ENCODE results near the gene PYGO2.
"Not testable (repeated sequence)": the region's sequence is repeated elsewhere in the genome, so short reads cannot be mapped to it uniquely, and the experiment has no call there.

The PYGO2 gene

DNA sequence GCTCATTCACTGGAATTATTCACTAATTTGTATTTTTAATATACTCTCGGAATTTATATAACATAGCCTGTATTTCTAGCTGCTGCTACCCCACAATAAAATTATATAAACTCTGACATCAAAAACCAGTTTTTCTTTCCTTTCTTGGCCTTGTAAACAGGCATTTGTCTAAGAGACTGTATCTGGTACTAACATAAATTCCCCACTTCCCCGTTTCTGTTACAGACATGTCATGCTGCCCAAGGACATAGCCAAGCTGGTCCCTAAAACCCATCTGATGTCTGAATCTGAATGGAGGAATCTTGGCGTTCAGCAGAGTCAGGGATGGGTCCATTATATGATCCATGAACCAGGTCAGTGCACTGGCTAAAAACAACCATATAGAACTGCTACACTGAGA lies 16.2 kb upstream of the PYGO2 start:
- DNase-seq = not testable (repeated sequence)

DNA sequence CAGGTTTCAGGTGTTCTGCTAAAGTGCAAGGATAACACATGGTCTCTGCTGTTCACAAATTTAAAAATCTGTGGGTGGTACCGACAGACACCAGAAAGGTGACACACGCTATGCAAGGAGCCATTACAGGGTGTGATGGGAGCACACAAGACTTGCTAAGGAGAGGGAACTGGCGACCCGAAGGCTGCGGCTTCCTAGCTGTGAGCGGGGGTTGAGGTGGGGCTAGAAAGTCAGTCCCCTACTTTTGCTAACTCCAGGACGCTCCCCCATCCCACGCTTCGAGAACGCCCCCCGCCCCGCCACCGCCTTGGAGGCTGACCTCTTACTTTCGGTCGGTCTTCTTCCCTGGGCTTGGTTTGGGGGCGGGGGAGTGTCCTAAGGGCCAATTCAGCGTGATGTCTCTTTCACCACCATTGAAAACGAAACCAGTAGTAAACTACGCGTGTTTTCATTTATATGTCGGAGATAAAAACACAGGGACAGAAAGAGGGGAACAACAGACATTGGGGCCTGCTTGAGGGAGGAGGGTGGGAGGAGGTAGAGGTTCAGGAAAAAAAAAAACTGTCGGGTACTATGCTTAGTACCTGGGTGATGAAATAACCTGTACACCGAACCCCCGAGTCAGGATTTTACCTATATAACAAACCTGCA lies 14.0 kb upstream of the PYGO2 start:
- DNase-seq = no peak

DNA sequence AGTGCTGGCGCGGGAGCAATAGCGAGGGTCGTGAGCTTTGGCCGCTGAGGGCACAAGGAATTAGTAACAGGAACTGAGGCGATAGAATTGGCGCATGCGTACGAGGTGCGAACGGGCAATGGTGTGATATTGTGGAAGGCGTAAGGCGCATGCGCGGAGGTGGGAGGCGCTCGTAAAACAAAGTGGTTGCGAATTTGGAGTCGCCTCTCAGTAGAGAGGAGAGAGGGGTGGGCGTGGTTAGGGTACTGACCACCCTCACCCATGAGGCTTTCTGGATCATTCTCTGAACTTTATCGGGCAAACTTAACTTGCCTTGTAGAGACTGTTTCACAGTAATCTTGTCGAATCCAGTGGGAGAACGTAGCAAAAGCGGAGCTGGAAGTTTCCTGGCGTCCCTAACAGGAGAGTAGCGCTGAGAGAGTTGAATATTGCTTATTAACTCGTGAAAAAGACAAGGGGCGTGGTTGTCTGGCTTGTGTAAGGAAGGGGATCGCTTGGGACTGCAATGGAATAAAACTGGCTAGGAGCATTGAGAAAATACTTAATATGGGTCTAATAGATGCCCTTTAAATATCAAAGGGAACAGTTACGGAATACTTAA lies 13.3 kb upstream of the PYGO2 start:
- peak; percentile 100 for DNase-seq

DNA sequence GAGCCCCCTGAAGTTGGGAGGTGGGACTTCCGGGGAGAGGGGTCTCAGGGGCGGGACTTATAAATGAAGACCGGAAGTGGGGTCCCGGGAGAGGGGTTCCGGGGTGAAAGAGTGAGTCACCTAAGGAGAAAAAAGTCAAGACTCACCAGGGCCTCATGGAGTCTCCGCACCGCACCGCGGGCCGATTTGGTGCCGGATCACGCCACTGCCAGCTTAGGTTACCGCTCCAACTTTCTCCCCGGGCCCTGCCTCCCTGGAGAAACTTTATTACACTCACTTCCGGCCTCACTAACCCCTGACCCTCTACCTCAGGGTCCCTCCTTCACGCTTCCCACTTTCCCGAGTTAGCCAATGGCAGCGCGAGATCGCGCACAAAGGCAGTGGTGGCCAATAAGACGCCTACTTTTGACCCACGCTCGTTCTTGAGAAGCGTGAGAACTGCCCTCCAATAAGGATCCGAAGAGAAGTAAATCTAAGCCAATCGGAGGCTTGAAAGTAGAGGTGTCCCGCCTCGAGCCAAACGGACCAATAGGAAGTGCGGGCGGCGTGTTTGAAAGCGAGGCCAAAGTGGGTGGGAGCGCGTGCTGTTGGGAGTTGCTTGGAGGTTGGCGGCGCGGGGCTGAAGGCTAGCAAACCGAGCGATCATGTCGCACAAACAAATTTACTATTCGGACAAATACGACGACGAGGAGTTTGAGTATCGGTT lies 12.7 kb upstream of the PYGO2 start, which contains the start of gene CKS1B:
Gene CKS1B (plus strand): TSS at position 580 of the 706 bp plus-strand sequence. CDS start 65 bp downstream, at position 645.
- DNase-seq = peak; percentile 100

GRCh38 chr1:154973344-154974101 lies 11.9 kb upstream of the PYGO2 start:
- peak; percentile 91 for DNase-seq

- peak; percentile 36 for DNase-seq
Measured at GRCh38 chr1:154972517-154973343, 11.1 kb upstream of the PYGO2 start.

DNA sequence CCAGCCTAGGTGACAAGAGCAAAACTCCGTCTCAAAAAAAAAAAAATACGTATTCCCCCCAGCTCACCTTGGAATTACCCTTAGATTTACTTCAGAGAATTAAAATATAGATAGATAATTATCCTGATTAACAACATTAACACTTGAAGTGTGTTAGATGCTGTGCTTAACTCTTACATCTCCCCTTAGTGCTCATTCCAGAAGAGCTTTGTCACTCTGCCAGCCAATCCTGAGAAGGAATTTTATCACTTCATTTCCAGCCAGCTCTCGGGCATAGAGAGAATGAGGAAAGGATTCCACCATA lies 10.6 kb upstream of the PYGO2 start:
- no peak for DNase-seq

DNA sequence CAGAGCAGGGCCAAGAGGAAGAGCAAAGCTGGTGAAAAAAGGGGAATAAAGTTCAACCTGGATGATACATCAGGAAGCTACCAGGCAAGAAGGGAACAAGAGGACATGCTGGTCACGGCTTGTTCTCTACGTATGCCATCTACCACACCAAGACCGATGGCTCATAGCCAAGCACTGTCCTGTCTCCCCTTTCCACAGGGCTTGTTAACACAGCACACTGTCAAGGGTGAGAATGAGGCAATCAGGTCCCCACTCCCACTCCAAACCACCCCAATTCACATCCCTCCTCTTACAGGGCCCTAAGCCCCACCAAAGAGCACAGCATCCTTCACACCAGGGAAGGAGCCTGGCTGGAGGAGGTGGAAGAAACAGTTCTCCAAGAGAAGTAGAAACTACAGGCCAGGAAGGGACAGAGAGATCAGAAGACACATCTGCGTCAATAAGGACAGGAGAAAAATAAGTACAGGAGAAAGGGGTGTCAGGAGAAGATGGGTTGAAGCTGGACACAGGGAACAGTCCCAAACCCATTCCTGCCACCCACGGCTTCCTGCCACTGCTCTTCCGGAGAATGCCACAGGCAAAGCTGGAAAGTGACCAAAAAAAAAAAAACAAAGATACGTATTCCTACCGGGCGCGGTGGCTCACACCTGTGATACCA lies 9.9 kb upstream of the PYGO2 start:
- peak; percentile 65 for DNase-seq

DNA sequence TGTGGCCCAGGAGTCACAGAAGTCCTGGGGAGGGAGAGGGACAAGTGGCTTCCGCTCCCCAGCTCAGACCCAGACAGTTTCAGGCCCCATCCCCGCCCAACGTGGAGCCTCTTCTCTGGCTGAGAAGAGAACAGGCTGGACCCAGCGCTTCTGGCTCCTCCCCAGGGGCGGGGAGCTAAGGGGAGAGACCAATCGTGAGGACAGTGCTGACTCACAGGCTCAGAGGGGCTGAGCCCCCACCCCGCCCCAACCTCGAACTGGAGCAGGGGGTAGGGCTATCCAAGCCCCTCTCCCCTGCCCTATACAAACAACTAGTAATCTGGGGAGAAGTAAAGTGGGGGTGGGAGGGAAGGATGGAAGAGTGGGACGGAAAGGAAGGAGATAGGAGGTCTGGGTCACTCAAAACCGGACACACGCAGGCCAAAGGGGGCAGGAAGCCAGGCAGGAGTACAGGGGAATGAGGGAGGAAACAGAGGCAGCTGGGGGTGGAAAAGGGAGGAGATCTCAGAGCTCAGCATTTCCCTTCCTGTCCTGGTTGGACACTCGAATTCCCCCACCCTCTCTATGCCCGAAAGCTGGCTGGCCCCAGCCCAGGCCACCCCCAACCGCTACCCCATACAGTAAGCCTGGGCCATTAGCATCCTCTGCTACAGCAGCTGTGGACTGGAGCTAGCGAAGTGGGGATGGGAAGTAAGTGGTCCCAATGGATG lies 9.2 kb upstream of the PYGO2 start, which contains the start of gene SHC1:
Gene SHC1 (minus strand): TSS at position 117 of the 710 bp plus-strand sequence. CDS start 221 bp downstream, outside the sequence.
- DNase-seq = peak; percentile 95

DNA sequence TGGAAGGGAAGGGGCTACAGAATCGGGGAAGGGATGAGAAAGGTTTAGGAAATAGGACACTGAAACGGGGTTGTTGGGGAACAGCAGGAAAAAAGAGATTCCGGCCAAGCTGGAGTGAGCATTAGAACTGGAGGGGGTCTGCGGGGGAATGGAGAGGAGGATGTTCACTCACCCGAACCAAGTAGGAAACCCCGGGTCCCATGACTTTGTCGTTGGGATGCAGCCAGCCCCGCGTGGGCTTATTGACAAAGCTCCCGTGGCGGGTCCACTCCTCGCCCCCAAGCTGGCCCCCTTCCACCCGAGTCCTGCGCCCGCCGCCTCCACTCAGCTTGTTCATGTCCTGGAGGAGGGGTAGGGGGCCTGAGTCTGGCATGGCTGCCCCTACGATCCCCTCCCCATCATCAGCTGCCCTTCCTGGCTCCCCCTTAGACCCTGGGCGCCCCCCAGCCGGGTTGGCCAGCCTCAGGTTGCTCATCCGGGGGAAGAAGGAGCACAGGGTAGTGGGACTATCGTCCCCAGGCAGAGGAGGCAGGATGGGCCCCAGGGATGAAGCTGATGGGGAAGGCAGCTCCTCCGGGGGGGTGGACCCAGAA lies 8.4 kb upstream of the PYGO2 start:
- DNase-seq = no peak

- DNase-seq = no peak
Measured at GRCh38 chr1:154969246-154969645, 7.7 kb upstream of the PYGO2 start.

GRCh38 chr1:154968731-154969130 lies 7.1 kb upstream of the PYGO2 start:
- DNase-seq = no peak

DNA sequence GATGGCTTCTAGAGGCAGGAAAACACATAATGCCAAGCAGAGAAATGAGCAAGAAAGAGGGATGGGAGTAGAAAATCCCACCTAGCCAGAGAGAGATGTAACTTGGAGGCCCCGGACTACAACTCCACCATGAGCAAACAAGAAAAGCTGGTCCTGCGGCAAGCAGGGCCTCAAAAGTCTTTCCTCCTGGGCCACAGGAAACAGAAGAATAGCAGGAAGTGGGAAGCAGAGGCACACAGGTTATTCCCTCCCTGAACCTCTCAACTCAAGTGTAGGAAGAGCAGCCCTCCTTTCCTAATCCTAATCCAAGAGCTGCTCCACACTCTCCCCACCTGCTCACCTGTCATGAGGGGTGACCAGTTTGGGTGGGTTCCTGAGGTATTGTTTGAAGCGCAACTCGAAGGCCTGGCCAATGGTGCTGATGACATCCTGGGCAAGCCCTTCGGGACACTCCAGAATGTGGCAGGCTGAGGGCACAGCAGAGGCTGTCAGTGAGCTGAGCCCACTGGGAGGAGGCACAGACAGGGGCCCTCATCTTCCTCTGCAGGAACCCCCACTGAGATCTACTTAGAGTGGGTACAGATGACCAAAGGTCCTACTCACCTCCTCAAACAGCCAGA lies 5.9 kb upstream of the PYGO2 start:
- no peak for DNase-seq

DNA sequence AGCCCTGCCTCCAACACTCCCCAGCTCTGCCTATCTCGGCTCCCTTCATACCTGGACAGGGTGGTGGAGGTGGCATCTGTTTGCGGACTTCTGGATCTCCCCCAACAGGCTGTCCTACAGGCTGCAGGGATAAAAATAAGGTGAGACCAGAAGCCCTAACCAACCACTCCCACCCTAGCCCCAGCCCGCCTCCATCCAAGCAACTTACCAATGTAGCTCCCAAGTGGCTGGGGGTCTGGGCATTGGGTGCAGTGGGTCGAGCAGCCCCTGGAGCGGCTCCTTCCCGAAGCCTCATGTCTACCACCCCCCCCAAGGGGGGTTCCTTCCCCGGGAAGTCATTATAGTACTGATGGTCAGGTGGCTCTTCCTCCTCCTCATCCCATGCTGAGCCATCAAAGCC lies 4.5 kb upstream of the PYGO2 start:
- no peak for DNase-seq

- DNase-seq = no peak
Measured at GRCh38 chr1:154964359-154964758, 2.8 kb upstream of the PYGO2 start.

DNA sequence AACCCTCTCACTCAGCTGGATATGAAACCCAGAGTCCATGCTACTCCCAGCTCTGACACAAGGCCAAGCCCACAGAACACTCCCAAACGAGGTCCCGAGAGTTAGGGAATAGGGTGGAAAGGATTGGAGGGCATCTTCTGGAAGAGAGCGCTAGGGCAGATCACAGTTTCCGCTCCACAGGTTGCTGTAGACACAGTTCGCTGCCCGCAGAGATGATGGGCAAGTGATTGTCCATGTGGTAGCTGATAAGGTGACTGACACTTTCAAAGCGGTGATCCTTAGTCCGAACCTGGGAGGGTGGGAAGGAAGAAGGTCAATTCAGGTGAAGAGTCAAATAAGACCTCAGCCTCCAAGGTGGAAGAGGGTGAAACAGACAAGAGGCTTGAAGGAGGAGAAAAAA lies 2.1 kb upstream of the PYGO2 start:
- no peak for DNase-seq

DNA sequence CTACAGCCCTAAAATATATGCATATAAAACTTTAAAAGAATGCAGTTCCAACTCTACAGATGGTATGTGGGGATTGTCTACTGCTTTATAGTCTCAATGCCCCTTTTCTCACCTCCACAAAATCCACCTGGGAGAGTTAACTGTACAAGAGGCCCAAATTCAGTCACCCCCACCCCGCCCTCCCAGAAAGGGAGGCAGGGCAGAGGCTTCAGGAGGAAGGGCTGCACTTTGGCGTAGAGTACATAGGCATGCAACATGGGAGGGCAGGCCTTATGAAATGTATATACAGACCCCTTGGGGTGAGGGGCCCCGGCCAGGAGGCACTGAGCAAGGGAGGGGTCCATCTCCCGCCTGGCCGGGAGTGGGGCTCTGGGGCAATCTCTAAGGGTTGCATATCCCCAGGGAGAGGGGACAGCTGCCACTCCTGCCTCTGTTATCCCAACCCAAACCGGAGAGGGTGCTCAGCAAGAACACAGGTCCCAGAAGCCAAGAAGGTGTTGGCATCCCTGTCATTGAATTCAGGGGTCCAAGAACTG lies 1.3 kb upstream of the PYGO2 start:
- no peak for DNase-seq

DNA sequence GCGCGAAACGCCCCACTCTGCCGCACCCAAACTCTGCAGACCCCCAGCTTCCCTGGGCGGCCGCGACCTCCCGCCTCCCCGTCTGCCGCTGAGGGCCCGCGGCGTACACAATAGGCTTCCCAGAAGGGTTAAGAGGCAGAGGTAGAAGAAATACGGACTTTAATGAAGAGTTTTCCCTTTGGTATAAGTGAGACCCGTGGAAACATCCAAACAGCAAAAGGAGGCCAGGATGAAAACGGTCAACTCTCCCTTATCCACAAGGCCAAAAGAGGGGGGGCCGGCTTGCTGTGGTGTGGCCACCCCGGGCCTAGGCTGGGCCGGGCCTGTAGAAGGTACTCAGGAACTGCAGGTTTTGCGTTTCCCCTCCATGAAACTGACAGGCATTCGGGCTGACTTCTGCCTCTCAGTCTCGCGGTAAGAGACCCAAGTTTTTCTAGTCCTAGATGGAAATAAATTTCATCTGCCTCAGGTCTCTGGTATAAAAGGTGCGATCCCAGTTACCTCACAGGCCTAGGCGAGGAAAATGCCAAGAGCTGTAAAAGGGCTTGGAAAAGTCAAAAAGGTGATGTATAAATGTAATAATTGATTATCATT lies 671 bp upstream of the PYGO2 start:
- DNase-seq = peak; percentile 59

DNA sequence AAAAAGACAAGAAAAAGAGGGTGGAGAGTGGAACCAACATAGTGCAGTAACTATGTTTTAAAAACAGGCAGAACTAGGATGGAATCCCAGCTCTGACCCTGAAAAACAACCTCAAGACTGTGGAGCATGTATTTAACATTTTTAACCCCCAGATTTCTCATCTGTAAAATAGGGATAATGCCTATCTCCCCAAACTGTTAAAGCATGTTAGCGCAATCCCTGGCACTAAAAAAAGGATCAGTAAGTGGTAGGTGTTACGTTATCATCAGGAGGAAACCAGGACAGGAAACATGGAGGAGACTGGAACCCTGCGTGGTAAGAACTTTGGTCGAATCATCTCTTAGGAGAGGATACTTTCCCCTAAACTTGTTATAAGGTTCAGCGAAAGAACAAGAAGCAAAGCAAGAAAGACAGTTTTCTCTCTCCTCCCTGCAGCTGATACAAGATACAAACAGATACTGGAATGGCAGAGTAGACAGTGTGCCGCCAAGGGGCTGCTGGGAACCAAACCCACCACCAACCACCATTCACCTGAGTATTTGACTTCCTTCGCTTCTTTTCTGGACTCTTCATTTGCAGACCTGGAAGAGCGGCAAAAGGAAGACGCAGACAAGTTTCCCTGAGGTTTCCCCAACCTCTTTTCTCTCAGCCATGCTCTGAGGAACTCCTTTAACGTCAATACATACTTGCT lies 991 bp downstream of the PYGO2 start:
- DNase-seq = no peak

Measured in SHP77 treated with DMSO at 0.1 percent for 48 hours (cell line).